Muscle layer of duodenum (tissue), 2 donors: ENCODE results near the gene FSD1L.

Experiments
- H3K27ac ChIP-seq: one replicate; pipeline ENCODE4 v1.7.0; 2013; ENCODE audit warnings: mild to moderate bottlenecking, low read length
- H3K27me3 ChIP-seq: one replicate; pipeline ENCODE4 v1.7.0; 2013; ENCODE audit warnings: low read depth, mild to moderate bottlenecking, control low read depth, low read length
- H3K36me3 ChIP-seq, 2 donors: one replicate each; pipeline ENCODE4 v1.7.0; 2013; ENCODE audit warnings: low read length in 2 of 2, control low read depth in 1 of 2, mild to moderate bottlenecking in 1 of 2; ENCODE audit not compliant: insufficient read depth in 2 of 2, control insufficient read depth in 1 of 2
- H3K4me1 ChIP-seq, 2 donors: one replicate each; pipeline ENCODE4 v1.7.0; 2013; ENCODE audit warnings: low read length in 2 of 2, mild to moderate bottlenecking in 2 of 2, control low read depth in 1 of 2, moderate library complexity in 1 of 2; ENCODE audit not compliant: insufficient read depth in 2 of 2, control insufficient read depth in 1 of 2
- H3K4me3 ChIP-seq, 2 donors: one replicate each; pipeline ENCODE4 v1.7.0; 2013; ENCODE audit warnings: low read length in 2 of 2, low read depth in 1 of 2, mild to moderate bottlenecking in 1 of 2
- H3K9me3 ChIP-seq, 2 donors: one replicate each; pipeline ENCODE4 v1.7.0; 2013; ENCODE audit warnings: low read length in 2 of 2, control low read depth in 1 of 2, mild to moderate bottlenecking in 1 of 2; ENCODE audit not compliant: control insufficient read depth in 1 of 2
- donor health status: healthy.

The FSD1L gene

DNA sequence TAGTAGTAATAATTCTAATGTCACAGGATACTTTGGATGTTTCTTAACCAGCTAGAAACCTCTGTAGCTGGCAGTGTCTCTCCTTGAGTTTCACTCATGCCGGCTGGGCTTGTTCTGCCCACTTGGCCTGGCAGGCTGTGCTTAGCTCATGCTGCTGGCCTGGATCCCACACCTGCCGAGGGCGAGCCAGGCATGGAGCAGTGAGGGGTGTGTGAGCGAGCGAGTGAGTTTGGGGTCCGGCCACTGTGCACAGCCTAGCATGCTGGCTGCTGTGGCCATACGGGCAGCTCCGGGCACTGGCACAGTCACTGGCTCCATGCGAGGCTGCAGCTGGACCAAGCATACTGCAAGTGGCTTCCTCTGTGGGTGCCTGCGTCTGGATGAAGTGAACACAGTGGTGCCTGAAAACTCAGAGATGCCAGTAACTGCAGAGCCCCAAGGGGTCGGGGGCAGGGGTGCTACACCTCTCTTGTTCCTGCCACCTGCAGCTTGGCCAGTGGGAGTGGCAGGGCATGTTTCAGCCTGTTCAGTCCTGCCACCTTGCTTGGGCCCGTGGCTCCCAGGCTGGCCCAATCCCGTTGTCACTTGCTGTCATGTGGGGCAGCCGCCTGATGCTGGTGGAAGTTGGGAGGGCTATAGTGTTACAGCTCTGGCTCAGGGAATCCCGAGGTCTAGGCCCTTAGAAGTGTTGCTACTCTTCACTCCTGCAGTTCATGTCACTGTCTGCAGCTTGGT is 9.9 kb downstream of the FSD1L start:
- Histone ChIP-seq H3K4me3 (no peak overlapping the region), H3K9me3 (no peaks in the 10 kb centered on the region), H3K27me3 (no peaks in the 10 kb centered on the region), H3K4me1 (peaks cover 0 to 7% of the 10 kb centered on the region in 2 donors), H3K27ac (no peak overlapping the region), H3K36me3 (no peaks in the 10 kb centered on the region)

DNA sequence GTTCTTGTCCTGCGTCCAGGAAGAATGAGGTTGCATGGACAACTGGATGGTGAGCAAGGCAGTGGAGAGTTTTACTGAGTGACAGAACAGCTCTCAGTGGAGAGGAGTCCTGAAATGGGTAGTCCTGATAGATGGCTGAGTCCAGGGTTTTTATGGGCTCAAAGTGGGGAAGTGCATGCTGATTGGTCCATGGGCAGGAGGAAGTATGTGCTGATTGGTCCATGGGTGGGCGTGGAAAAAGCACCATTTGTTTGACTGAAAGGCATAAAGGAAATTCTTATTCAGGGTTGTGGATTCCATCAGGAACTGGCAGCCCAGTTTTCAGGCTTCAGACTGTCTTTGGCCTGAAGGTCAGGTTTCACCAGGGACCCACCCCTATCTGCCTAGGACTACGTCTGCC is 10.6 kb downstream of the FSD1L start:
- no peaks in the 10 kb centered on the region for H3K36me3 ChIP-seq
- H3K4me3 ChIP-seq = no peak overlapping the region
- H3K9me3 ChIP-seq = no peaks in the 10 kb centered on the region
- H3K4me1 ChIP-seq = peaks cover 0 to 7% of the 10 kb centered on the region in 2 donors
- H3K27me3 ChIP-seq = no peaks in the 10 kb centered on the region
- no peak overlapping the region for H3K27ac ChIP-seq

GRCh38 chr9:105459336-105459735 is 11.5 kb downstream of the FSD1L start:
- no peaks in the 10 kb centered on the region for H3K36me3 ChIP-seq
- H3K4me3 ChIP-seq = no peak overlapping the region
- H3K27ac ChIP-seq = no peak overlapping the region
- H3K9me3 ChIP-seq = no peaks in the 10 kb centered on the region
- peaks cover 0 to 7% of the 10 kb centered on the region in 2 donors for H3K4me1 ChIP-seq
- no peaks in the 10 kb centered on the region for H3K27me3 ChIP-seq

- H3K36me3 ChIP-seq = peaks cover 4 to 30% of the 10 kb centered on the region in 2 donors
- no peaks in the 10 kb centered on the region for H3K9me3 ChIP-seq
- no peaks in the 10 kb centered on the region for H3K4me1 ChIP-seq
- H3K27me3 ChIP-seq = no peaks in the 10 kb centered on the region
- no peak overlapping the region for H3K4me3 ChIP-seq
- H3K27ac ChIP-seq = no peak overlapping the region
These were observed 19.1 kb downstream of the FSD1L start for GRCh38 chr9:105466898-105467455.

GRCh38 chr9:105468875-105469274 is 21.0 kb downstream of the FSD1L start:
- Histone ChIP-seq H3K36me3 (peaks cover 4 to 30% of the 10 kb centered on the region in 2 donors), H3K27me3 (no peaks in the 10 kb centered on the region), H3K9me3 (no peaks in the 10 kb centered on the region), H3K27ac (no peak overlapping the region), H3K4me1 (no peaks in the 10 kb centered on the region), H3K4me3 (no peak overlapping the region)

GRCh38 chr9:105473221-105473620 is 25.4 kb downstream of the FSD1L start:
- Histone ChIP-seq H3K4me3 (no peak overlapping the region), H3K36me3 (peaks cover 4 to 16% of the 10 kb centered on the region in 2 donors), H3K9me3 (no peaks in the 10 kb centered on the region), H3K27ac (no peak overlapping the region), H3K4me1 (no peaks in the 10 kb centered on the region), H3K27me3 (no peaks in the 10 kb centered on the region)

DNA sequence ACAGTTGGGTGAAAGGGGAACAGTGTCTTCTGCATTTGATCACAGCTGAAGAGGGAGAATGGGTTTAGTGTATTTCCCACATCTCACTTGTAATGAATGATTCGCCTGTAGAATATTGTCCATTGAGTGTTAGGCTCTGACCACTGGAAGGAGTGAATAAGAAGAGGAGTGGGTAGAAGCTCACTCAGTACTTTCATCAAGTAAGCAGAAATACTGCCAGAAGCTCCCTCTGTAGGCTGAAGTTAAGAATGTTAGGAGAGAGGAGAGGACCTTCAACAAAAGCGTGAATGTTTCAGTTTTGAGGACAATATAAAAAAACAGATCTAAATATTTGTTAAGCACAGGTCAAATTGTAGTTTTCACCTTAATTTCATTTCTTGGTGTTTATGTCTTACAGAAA is 27.5 kb downstream of the FSD1L start:
- Histone ChIP-seq H3K4me1 (no peaks in the 10 kb centered on the region), H3K9me3 (no peaks in the 10 kb centered on the region), H3K4me3 (no peak overlapping the region), H3K27ac (no peak overlapping the region), H3K27me3 (no peaks in the 10 kb centered on the region), H3K36me3 (no peaks in the 10 kb centered on the region)

GRCh38 chr9:105479846-105480245 is 32.0 kb downstream of the FSD1L start:
- Histone ChIP-seq H3K27me3 (no peaks in the 10 kb centered on the region), H3K27ac (no peak overlapping the region), H3K9me3 (no peaks in the 10 kb centered on the region), H3K4me1 (no peaks in the 10 kb centered on the region), H3K4me3 (no peak overlapping the region), H3K36me3 (no peaks in the 10 kb centered on the region)

DNA sequence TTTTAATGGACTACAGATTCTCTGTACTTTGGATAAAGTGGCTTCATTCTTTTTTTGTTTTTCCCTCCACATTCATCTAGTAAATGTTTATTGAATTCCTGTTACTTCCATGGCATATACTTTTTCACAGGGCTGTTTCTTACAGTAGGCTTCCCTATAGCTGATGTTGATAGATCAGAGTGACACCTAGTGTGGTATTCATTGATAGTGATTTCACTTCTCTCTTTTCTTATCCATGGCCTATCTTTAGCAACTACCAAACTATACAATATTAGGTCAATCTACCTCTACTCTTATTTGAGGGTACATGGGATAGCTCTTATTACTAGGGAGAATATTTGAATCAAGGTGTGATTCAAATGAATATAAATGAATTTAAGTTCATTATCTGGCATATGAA is 35.8 kb downstream of the FSD1L start:
- H3K36me3 ChIP-seq = no peaks in the 10 kb centered on the region
- no peak overlapping the region for H3K4me3 ChIP-seq
- no peak overlapping the region for H3K27ac ChIP-seq
- no peaks in the 10 kb centered on the region for H3K27me3 ChIP-seq
- H3K4me1 ChIP-seq = no peaks in the 10 kb centered on the region
- no peaks in the 10 kb centered on the region for H3K9me3 ChIP-seq

DNA sequence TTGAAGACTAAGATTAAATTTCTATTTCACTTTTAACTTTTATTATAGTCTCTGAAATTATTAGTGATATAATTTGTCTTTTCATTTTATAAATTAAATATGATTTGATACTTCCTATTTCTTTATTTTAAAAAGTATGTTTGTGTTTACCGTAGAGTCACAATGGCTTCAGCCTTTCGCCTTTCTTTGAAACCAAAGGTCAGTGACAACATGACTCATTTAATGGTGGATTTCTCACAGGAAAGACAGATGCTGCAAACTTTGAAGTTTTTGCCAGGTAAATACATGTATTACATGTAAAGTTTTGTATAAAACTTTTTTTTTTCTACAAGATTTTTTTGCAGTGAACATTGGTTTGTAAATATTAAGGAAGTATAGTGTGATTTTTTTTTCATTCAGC is 36.4 kb downstream of the FSD1L start:
- Histone ChIP-seq H3K27ac (no peak overlapping the region), H3K27me3 (no peaks in the 10 kb centered on the region), H3K4me1 (no peaks in the 10 kb centered on the region), H3K36me3 (no peaks in the 10 kb centered on the region), H3K9me3 (no peaks in the 10 kb centered on the region), H3K4me3 (no peak overlapping the region)

GRCh38 chr9:105485131-105485530 is 37.3 kb downstream of the FSD1L start:
- Histone ChIP-seq H3K27me3 (no peaks in the 10 kb centered on the region), H3K36me3 (no peaks in the 10 kb centered on the region), H3K27ac (no peak overlapping the region), H3K4me1 (no peaks in the 10 kb centered on the region), H3K9me3 (no peaks in the 10 kb centered on the region), H3K4me3 (no peak overlapping the region)

GRCh38 chr9:105496826-105497225 is 49.0 kb downstream of the FSD1L start:
- H3K9me3 ChIP-seq = no peaks in the 10 kb centered on the region
- no peak overlapping the region for H3K4me3 ChIP-seq
- H3K36me3 ChIP-seq = no peaks in the 10 kb centered on the region
- H3K4me1 ChIP-seq = no peaks in the 10 kb centered on the region
- no peak overlapping the region for H3K27ac ChIP-seq
- no peaks in the 10 kb centered on the region for H3K27me3 ChIP-seq
